ENCODE data around the gene STARD10.

- no peak for TF ChIP-seq TAF1 (IDR thresholded peaks at IDR 0.05; ENCODE audit: borderline replicate concordance, insufficient read depth, low read length)
- TF ChIP-seq SIN3A (IDR thresholded peaks at IDR 0.05; ENCODE audit: borderline replicate concordance, insufficient read depth, low read length) = no peak
- no peak for TF ChIP-seq POLR2AphosphoS5 (IDR thresholded peaks at IDR 0.05; ENCODE audit: low read depth, low read length)
- TF ChIP-seq REST (IDR thresholded peaks at IDR 0.05; ENCODE audit: insufficient read depth in 1 of 2, low read depth in 2 of 2, low read length in 2 of 2) = no peak
- TF ChIP-seq FOXP2 (optimal IDR thresholded peaks at IDR 0.05; ENCODE audit: borderline replicate concordance, extremely low read depth, extremely low read length, insufficient read depth) = no peak
Observed at GRCh38 chr11:72721276-72721675, 72.6 kb downstream of the STARD10 start.

All from PFSK-1 (cell line).